ENCODE measurements around the gene HM13. TPM values are rescaled to one million over a fixed set of nuclear protein-coding genes. Genes with fewer than 3 reads are reported as not detected.

HM13 gene
- total RNA-seq, 5 donors from 2014 or later (not counting 1 experiment from before 2014, with no cell fraction given): 108 to 149 (median 140) TPM

GRCh38 chr20:31566658-31567379 lies 52.6 kb downstream of the HM13 start:
- Histone ChIP-seq H3K27ac (ENCODE audit: low read length) (no peak overlapping the region), H3K36me3 (ENCODE audit: control insufficient read depth in 2 of 2, extremely low read depth in 1 of 2, insufficient read depth in 1 of 2, low read length in 1 of 2) (peaks cover 9 to 37% of the 10 kb centered on the region in 2 donors)
- no peak for DNase-seq

GRCh38 chr20:31567380-31567720 lies 53.1 kb downstream of the HM13 start:
- Mint-ChIP-seq H3K27ac (peak overlapping the region; percentile 36 to 48), H3K4me3 (no peak overlapping the region)
- POLR2A ChIA-PET: interaction anchor here in 1 of 2 donors (0.6 kb wide), 1 partner anchor 1212 kb away, joined by 3 read pairs; no protein-coding TSS in a partner anchor

More at GRCh38 chr20:31566658-31567379, 52.6 kb downstream of the HM13 start:
- Mint-ChIP-seq H3K9me3 (no peaks in the 10 kb centered on the region), H3K27me3 (no peaks in the 10 kb centered on the region), H3K4me3 (no peak overlapping the region), H3K4me1 (peaks cover 6 to 13% (median 11%) of the 10 kb centered on the region in 3 donors), H3K36me3 (peaks cover 9% of the 10 kb centered on the region), H3K27ac (peak overlapping the region; percentile 36 to 71)
- peak in 1 of 4 experiments; percentile 27 for ATAC-seq (replicated peaks in 1 of 4)
- CTCF ChIA-PET: interaction anchor here (0.5 to 5.7 kb wide), 9 partner anchors 9 to 108 kb away, joined by 3 to 70 read pairs (median 3); no protein-coding TSS in a partner anchor
- Histone ChIP-seq H3K4me1 (ENCODE audit: control insufficient read depth in 1 of 2, extremely low read depth in 1 of 2, insufficient read depth in 2 of 2, low read length in 2 of 2) (peaks cover 0 to 18% of the 10 kb centered on the region in 2 experiments), H3K9me3 (no peaks in the 10 kb centered on the region), H3K4me3 (ENCODE audit: control insufficient read depth in 1 of 2, extremely low read depth in 1 of 2, low read length in 1 of 2) (no peak overlapping the region), H3K27me3 (replicated peaks in 1 of 2; ENCODE audit: control insufficient read depth in 2 of 2, extremely low read depth in 1 of 2, insufficient read depth in 2 of 2, low read length in 1 of 2) (no peaks in the 10 kb centered on the region)
- POLR2A ChIA-PET: interaction anchor here in 1 of 2 donors (0.6 kb wide), 1 partner anchor 1212 kb away, joined by 3 read pairs; no protein-coding TSS in a partner anchor
- 57% methylated on average over 6 of the region's 14 CpGs for WGBS (ENCODE audit: insufficient coverage)

GRCh38 chr20:31568041-31568731 lies 53.9 kb downstream of the HM13 start:
- no peaks in the 10 kb centered on the region for H3K9me3 Mint-ChIP-seq
- Histone ChIP-seq H3K36me3 (ENCODE audit: control insufficient read depth in 2 of 2, extremely low read depth in 1 of 2, insufficient read depth in 1 of 2, low read length in 1 of 2) (peaks cover 9 to 23% of the 10 kb centered on the region in 2 donors), H3K4me3 (ENCODE audit: control insufficient read depth in 1 of 2, extremely low read depth in 1 of 2, low read length in 1 of 2) (no peak overlapping the region), H3K27me3 (replicated peaks in 1 of 2; ENCODE audit: control insufficient read depth in 2 of 2, extremely low read depth in 1 of 2, insufficient read depth in 2 of 2, low read length in 1 of 2) (no peaks in the 10 kb centered on the region), H3K4me1 (ENCODE audit: control insufficient read depth in 1 of 2, extremely low read depth in 1 of 2, insufficient read depth in 2 of 2, low read length in 2 of 2) (peaks cover 3 to 27% of the 10 kb centered on the region in 2 experiments), H3K9me3 (no peaks in the 10 kb centered on the region), H3K27ac (ENCODE audit: low read length) (no peak overlapping the region)
- no peak overlapping the region for H3K4me3 Mint-ChIP-seq
- H3K36me3 Mint-ChIP-seq: peaks cover 3% of the 10 kb centered on the region
- H3K27ac Mint-ChIP-seq: peak overlapping the region; percentile 48 to 51
- DNase-seq (no peak), ATAC-seq (replicated peaks in 1 of 4) (no peak)
- POLR2A ChIA-PET: interaction anchor here in 1 of 2 donors (0.6 kb wide), 1 partner anchor 11 kb away, joined by 4 read pairs; no protein-coding TSS in a partner anchor
- H3K4me1 Mint-ChIP-seq: peaks cover 15 to 21% (median 19%) of the 10 kb centered on the region in 3 donors
- H3K27me3 Mint-ChIP-seq: no peaks in the 10 kb centered on the region
- CTCF ChIA-PET: interaction anchor here (0.7 to 5.7 kb wide), 9 partner anchors 8 to 109 kb away, joined by 3 to 70 read pairs (median 5); no protein-coding TSS in a partner anchor
- WGBS (ENCODE audit: insufficient coverage): 77% methylated on average over 16 of the region's 21 CpGs

More at GRCh38 chr20:31567380-31567720, 53.1 kb downstream of the HM13 start:
- no peak for DNase-seq
- no peaks in the 10 kb centered on the region for H3K27me3 ChIP-seq (replicated peaks in 1 of 2; ENCODE audit: control insufficient read depth in 2 of 2, extremely low read depth in 1 of 2, insufficient read depth in 2 of 2, low read length in 1 of 2)
- no peak overlapping the region for H3K27ac ChIP-seq (ENCODE audit: low read length)
- CTCF ChIA-PET: interaction anchor here (0.5 to 5.7 kb wide), 9 partner anchors 10 to 110 kb away, joined by 3 to 70 read pairs (median 3); no protein-coding TSS in a partner anchor
- H3K9me3 ChIP-seq: no peaks in the 10 kb centered on the region
- H3K4me1 ChIP-seq (ENCODE audit: control insufficient read depth in 1 of 2, extremely low read depth in 1 of 2, insufficient read depth in 2 of 2, low read length in 2 of 2): peaks cover 0 to 21% of the 10 kb centered on the region in 2 experiments
- Mint-ChIP-seq H3K9me3 (no peaks in the 10 kb centered on the region), H3K27me3 (no peaks in the 10 kb centered on the region), H3K4me1 (peaks cover 11 to 18% (median 16%) of the 10 kb centered on the region in 3 donors), H3K36me3 (peaks cover 7% of the 10 kb centered on the region)
- peaks cover 9 to 32% of the 10 kb centered on the region in 2 donors for H3K36me3 ChIP-seq (ENCODE audit: control insufficient read depth in 2 of 2, extremely low read depth in 1 of 2, insufficient read depth in 1 of 2, low read length in 1 of 2)
- H3K4me3 ChIP-seq (ENCODE audit: control insufficient read depth in 1 of 2, extremely low read depth in 1 of 2, low read length in 1 of 2): no peak overlapping the region
- ATAC-seq (replicated peaks in 1 of 4): no peak

DNA sequence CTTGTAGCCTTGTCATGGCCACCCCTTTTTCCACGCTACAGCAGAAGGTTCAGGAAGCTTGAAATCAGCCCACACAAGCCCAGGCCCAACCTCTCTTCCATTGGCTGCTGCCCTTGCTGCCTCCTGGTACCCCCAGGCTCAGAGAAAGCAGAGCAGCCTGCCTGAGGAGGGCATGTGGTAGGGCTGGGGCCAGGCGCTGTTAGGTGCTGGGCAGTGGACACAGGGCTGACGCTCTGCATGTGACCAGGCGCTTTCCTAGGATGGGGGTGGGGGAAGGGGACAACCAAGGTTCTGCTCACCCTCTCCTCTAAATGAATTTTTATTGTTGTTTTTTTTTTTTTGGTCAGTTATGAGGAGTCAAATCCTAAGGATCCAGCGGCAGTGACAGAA lies 54.5 kb downstream of the HM13 start:
- CTCF ChIA-PET: interaction anchor here (1.0 to 5.7 kb wide), 8 partner anchors 8 to 43 kb away, joined by 3 to 70 read pairs (median 6); partner anchors contain the start of gene ID1 (in 1 of the 2)
- H3K27me3 ChIP-seq (replicated peaks in 1 of 2; ENCODE audit: control insufficient read depth in 2 of 2, extremely low read depth in 1 of 2, insufficient read depth in 2 of 2, low read length in 1 of 2): no peaks in the 10 kb centered on the region
- H3K27ac Mint-ChIP-seq: peak overlapping the region; percentile 15 to 39
- peaks cover 5 to 33% of the 10 kb centered on the region in 2 experiments for H3K4me1 ChIP-seq (ENCODE audit: control insufficient read depth in 1 of 2, extremely low read depth in 1 of 2, insufficient read depth in 2 of 2, low read length in 2 of 2)
- H3K27ac ChIP-seq (ENCODE audit: low read length): no peak overlapping the region
- H3K9me3 Mint-ChIP-seq: no peaks in the 10 kb centered on the region
- no peak overlapping the region for H3K4me3 Mint-ChIP-seq
- DNase-seq: no peak
- no peaks in the 10 kb centered on the region for H3K9me3 ChIP-seq
- no peak overlapping the region for H3K4me3 ChIP-seq (ENCODE audit: control insufficient read depth in 1 of 2, extremely low read depth in 1 of 2, low read length in 1 of 2)
- 60% methylated on average over 1 of the region's 5 CpGs for WGBS (ENCODE audit: insufficient coverage)
- peaks cover 3% of the 10 kb centered on the region for H3K36me3 Mint-ChIP-seq
- ATAC-seq (replicated peaks in 1 of 4): no peak
- H3K36me3 ChIP-seq (ENCODE audit: control insufficient read depth in 2 of 2, extremely low read depth in 1 of 2, insufficient read depth in 1 of 2, low read length in 1 of 2): peaks cover 9 to 18% of the 10 kb centered on the region in 2 donors
- POLR2A ChIA-PET: interaction anchor here in 1 of 2 donors (0.6 kb wide), 1 partner anchor 11 kb away, joined by 4 read pairs; no protein-coding TSS in a partner anchor
- H3K27me3 Mint-ChIP-seq: no peaks in the 10 kb centered on the region
- H3K4me1 Mint-ChIP-seq: peaks cover 21 to 26% (median 25%) of the 10 kb centered on the region in 3 donors

DNA sequence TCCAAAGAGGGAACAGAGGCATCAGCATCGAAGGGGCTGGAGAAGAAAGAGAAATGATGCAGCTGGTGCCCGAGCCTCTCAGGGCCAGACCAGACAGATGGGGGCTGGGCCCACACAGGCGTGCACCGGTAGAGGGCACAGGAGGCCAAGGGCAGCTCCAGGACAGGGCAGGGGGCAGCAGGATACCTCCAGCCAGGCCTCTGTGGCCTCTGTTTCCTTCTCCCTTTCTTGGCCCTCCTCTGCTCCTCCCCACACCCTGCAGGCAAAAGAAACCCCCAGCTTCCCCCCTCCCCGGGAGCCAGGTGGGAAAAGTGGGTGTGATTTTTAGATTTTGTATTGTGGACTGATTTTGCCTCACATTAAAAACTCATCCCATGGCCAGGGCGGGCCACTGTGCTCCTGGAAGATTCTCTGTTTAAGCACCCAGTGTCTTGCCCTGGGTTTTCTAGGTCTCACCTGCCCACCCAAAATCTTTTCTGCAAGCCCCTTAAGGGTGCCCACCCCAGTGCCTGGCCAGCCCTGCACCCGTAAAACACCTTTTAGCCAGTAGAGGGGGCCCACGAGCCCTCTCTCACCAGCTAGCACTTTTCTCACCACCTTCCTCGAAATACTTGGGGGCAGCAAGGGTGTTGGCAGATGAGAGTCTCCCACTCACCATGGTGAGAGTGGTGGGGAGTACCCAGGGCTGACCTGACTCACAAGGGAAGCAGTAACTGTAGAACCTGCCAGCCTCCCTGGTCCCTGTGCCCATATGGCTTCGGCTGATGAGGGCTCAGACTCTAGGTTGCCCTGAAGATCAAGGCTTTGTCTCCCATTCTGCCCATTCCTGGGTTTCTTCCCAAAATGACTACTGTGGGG lies 55.1 kb downstream of the HM13 start:
- WGBS (ENCODE audit: insufficient coverage): 84% methylated on average over 5 of the region's 10 CpGs
- Mint-ChIP-seq H3K4me1 (peaks cover 24 to 31% (median 30%) of the 10 kb centered on the region in 3 donors), H3K9me3 (no peaks in the 10 kb centered on the region), H3K27ac (peak overlapping the region; percentile 23 to 55), H3K27me3 (no peaks in the 10 kb centered on the region), H3K36me3 (peaks cover 3% of the 10 kb centered on the region), H3K4me3 (no peak overlapping the region)
- ChIA-PET POLR2A (interaction anchor here in 1 of 2 donors (0.6 kb wide), 1 partner anchor 50 kb away, joined by 5 read pairs; no protein-coding TSS in a partner anchor), CTCF (interaction anchor here (0.8 to 5.7 kb wide), 11 partner anchors 9 to 154 kb away, joined by 3 to 70 read pairs (median 4); partner anchors contain the start of gene ID1 (in 1 of the 2))
- H3K36me3 ChIP-seq (ENCODE audit: control insufficient read depth in 2 of 2, extremely low read depth in 1 of 2, insufficient read depth in 1 of 2, low read length in 1 of 2): peaks cover 6 to 11% of the 10 kb centered on the region in 2 donors
- H3K4me3 ChIP-seq (ENCODE audit: control insufficient read depth in 1 of 2, extremely low read depth in 1 of 2, low read length in 1 of 2): no peak overlapping the region
- no peak overlapping the region for H3K27ac ChIP-seq (ENCODE audit: low read length)
- DNase-seq: peak in 34 of 35 experiments; percentile 6 to 76 (median 53)
- no peaks in the 10 kb centered on the region for H3K9me3 ChIP-seq
- H3K27me3 ChIP-seq (replicated peaks in 1 of 2; ENCODE audit: control insufficient read depth in 2 of 2, extremely low read depth in 1 of 2, insufficient read depth in 2 of 2, low read length in 1 of 2): no peaks in the 10 kb centered on the region
- H3K4me1 ChIP-seq (ENCODE audit: control insufficient read depth in 1 of 2, extremely low read depth in 1 of 2, insufficient read depth in 2 of 2, low read length in 2 of 2): peaks cover 5 to 35% of the 10 kb centered on the region in 2 experiments
- peak in 2 of 4 experiments; percentile 26 to 38 for ATAC-seq (replicated peaks in 1 of 4)

Measured in T-cell (primary cell).